ENCODE data around the gene KRT6B.

DNA sequence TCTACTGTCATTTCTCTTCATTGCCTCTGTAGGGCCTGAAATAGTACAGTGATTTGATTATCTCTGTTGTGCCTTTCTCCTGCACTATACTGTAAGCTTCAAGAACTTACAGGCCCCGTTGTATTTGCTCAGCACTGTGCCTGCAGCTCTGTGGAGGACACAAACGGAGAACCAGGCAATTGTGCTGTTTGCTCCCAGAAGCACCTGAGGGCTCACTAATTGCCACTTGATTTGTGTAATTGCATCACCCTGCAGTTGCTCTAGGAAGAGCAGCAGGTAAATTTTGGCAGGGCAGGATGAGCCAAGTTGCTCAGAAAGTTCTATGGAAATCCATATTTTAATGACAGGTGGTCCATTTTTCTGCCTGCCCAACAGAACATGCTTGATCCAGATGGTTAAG, 34.2 kb downstream of the KRT6B start:
- TF ChIP-seq, protein P1, sequence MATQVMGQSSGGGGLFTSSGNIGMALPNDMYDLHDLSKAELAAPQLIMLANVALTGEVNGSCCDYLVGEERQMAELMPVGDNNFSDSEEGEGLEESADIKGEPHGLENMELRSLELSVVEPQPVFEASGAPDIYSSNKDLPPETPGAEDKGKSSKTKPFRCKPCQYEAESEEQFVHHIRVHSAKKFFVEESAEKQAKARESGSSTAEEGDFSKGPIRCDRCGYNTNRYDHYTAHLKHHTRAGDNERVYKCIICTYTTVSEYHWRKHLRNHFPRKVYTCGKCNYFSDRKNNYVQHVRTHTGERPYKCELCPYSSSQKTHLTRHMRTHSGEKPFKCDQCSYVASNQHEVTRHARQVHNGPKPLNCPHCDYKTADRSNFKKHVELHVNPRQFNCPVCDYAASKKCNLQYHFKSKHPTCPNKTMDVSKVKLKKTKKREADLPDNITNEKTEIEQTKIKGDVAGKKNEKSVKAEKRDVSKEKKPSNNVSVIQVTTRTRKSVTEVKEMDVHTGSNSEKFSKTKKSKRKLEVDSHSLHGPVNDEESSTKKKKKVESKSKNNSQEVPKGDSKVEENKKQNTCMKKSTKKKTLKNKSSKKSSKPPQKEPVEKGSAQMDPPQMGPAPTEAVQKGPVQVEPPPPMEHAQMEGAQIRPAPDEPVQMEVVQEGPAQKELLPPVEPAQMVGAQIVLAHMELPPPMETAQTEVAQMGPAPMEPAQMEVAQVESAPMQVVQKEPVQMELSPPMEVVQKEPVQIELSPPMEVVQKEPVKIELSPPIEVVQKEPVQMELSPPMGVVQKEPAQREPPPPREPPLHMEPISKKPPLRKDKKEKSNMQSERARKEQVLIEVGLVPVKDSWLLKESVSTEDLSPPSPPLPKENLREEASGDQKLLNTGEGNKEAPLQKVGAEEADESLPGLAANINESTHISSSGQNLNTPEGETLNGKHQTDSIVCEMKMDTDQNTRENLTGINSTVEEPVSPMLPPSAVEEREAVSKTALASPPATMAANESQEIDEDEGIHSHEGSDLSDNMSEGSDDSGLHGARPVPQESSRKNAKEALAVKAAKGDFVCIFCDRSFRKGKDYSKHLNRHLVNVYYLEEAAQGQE (tag by site-specific recombination; IDR thresholded peaks at IDR 0.05): no peak
- TF ChIP-seq CTCF (tag by site-specific recombination; IDR thresholded peaks at IDR 0.05): no peak
- TF ChIP-seq, protein P2, sequence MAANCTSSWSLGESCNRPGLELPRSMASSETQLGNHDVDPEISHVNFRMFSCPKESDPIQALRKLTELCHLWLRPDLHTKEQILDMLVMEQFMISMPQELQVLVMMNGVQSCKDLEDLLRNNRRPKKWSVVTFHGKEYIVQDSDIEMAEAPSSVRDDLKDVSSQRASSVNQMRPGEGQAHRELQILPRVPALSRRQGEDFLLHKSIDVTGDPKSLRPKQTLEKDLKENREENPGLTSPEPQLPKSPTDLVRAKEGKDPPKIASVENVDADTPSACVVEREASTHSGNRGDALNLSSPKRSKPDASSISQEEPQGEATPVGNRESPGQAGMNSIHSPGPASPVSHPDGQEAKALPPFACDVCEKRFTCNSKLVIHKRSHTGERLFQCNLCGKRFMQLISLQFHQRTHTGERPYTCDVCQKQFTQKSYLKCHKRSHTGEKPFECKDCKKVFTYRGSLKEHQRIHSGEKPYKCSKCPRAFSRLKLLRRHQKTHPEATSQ (tag by site-specific recombination; IDR thresholded peaks at IDR 0.05): no peak
- no peak for TF ChIP-seq ZBTB26 (tag by site-specific recombination; optimal IDR thresholded peaks at IDR 0.05)
- no peak for TF ChIP-seq ZNF521 (tag by site-specific recombination; IDR thresholded peaks at IDR 0.05)
- TF ChIP-seq ZNF626 (tag by site-specific recombination; IDR thresholded peaks at IDR 0.05): no peak
- no peak for TF ChIP-seq GLI4 (tag by site-specific recombination; IDR thresholded peaks at IDR 0.05)
- TF ChIP-seq ZNF530 (tag by site-specific recombination; IDR thresholded peaks at IDR 0.05; ENCODE audit: low read depth): no peak
- TF ChIP-seq ZNF629 (tag by site-specific recombination; IDR thresholded peaks at IDR 0.05): no peak
- TF ChIP-seq EGR2 (tag by site-specific recombination; IDR thresholded peaks at IDR 0.05; ENCODE audit: low read depth): no peak

Measured in HEK293 (cell line).